Measurements from ENCODE around the gene PARD3.
"Not testable (repeated sequence)": the region's sequence is repeated elsewhere in the genome, so short reads cannot be mapped to it uniquely, and the experiment has no call there.

Gene PARD3

GRCh38 chr10:34479520-34480179 is 335.4 kb downstream of the PARD3 start:
- DNase-seq, result peak; percentile 57

GRCh38 chr10:34477249-34477648 is 337.8 kb downstream of the PARD3 start:
- no peak for DNase-seq

GRCh38 chr10:34476608-34477007 is 338.5 kb downstream of the PARD3 start:
- DNase-seq, result no peak

GRCh38 chr10:34475786-34476185 is 339.3 kb downstream of the PARD3 start:
- DNase-seq, result no peak

GRCh38 chr10:34475274-34475646 is 339.8 kb downstream of the PARD3 start:
- no peak for DNase-seq

GRCh38 chr10:34474555-34475273 is 340.4 kb downstream of the PARD3 start:
- DNase-seq, result no peak

GRCh38 chr10:34474009-34474376 is 341.1 kb downstream of the PARD3 start:
- DNase-seq, result no peak

- no peak for DNase-seq
Observed at GRCh38 chr10:34473174-34474008, 341.7 kb downstream of the PARD3 start.

GRCh38 chr10:34470307-34470706 is 344.8 kb downstream of the PARD3 start:
- DNase-seq, result no peak

- DNase-seq, result no peak
Observed at GRCh38 chr10:34469446-34469845, 345.6 kb downstream of the PARD3 start.

GRCh38 chr10:34467902-34468301 is 347.2 kb downstream of the PARD3 start:
- DNase-seq, result no peak

GRCh38 chr10:34467364-34467763 is 347.7 kb downstream of the PARD3 start:
- DNase-seq, result no peak

GRCh38 chr10:34465678-34466077 is 349.4 kb downstream of the PARD3 start:
- no peak for DNase-seq

- no peak for DNase-seq
Observed at GRCh38 chr10:34464591-34464990, 350.5 kb downstream of the PARD3 start.

GRCh38 chr10:34464000-34464399 is 351.1 kb downstream of the PARD3 start:
- no peak for DNase-seq

- no peak for DNase-seq
Observed at GRCh38 chr10:34462993-34463392, 352.1 kb downstream of the PARD3 start.

- no peak for DNase-seq
Observed at GRCh38 chr10:34462056-34462455, 353.0 kb downstream of the PARD3 start.

GRCh38 chr10:34454590-34455261 is 360.4 kb downstream of the PARD3 start:
- no peak for DNase-seq

- no peak for DNase-seq
Observed at GRCh38 chr10:34449836-34450235, 365.3 kb downstream of the PARD3 start.

- no peak for DNase-seq
Observed at GRCh38 chr10:34446049-34446448, 369.0 kb downstream of the PARD3 start.

GRCh38 chr10:34444223-34445183 is 370.6 kb downstream of the PARD3 start:
- DNase-seq, result no peak

- not testable (repeated sequence) for DNase-seq
Observed at GRCh38 chr10:34439386-34439785, 375.7 kb downstream of the PARD3 start.
